PC-3 (cell line): ENCODE results near the gene SPIRE1. TPM values are rescaled to one million over a fixed set of nuclear protein-coding genes. Genes with fewer than 3 reads are reported as not detected.

Experiments used
- ATAC-seq: fragments of 200-7000 bp; cut with Tn5 transposase; 2 replicates; pipeline ENCODE4 v1.9.1; 2020; ENCODE audit warnings: mild to moderate bottlenecking, moderate library complexity
- BruUV-seq: library from RNA; stranded (reverse); fragments of 400-500 nt; replicated peaks from 2 replicates; lab custom pipeline; 2021; lab: Mats Ljungman, UMichigan
- CTCF ChIA-PET: fragments of 300-600 bp; sonication (Branson Sonifier 250); formaldehyde crosslinking; loops from one replicate; lab custom pipeline; 2022; ENCODE audit warnings: antibody characterized with exemption; lab: Charles Lee
- POLR2A ChIA-PET: fragments of 300-600 bp; sonication (Branson Sonifier 250); formaldehyde crosslinking; loops from one replicate; lab custom pipeline; 2022; ENCODE audit warnings: antibody characterized with exemption; ENCODE audit not compliant: unreplicated experiment; lab: Charles Lee
- DNase-seq: peaks from one replicate; pipeline ENCODE4 v3.0.0-alpha.2; 2015
- H2AFZ ChIP-seq: fragments of 300-600 bp; sonication (generic); 2 replicates; pipeline ENCODE4 v1.6.0; 2016; ENCODE audit warnings: antibody characterized with exemption, low read length
- H3F3A ChIP-seq: fragments of 300-600 bp; sonication (generic); one replicate; pipeline ENCODE4 v1.6.0; 2017; ENCODE audit warnings: antibody characterized with exemption, low read length, control low read depth, mild to moderate bottlenecking; ENCODE audit not compliant: unreplicated experiment
- H3K27ac ChIP-seq: fragments of 300-600 bp; sonication (generic); 2 replicates; pipeline ENCODE4 v1.5.1; 2016; ENCODE audit warnings: mild to moderate bottlenecking, low read length
- H3K27me3 ChIP-seq: fragments of 300-600 bp; sonication (generic); 2 replicates; pipeline ENCODE4 v1.6.1; 2016; ENCODE audit warnings: low read length, mixed read lengths
- H3K36me3 ChIP-seq: fragments of 300-600 bp; sonication (generic); 2 replicates; pipeline ENCODE4 v1.6.1; 2016; ENCODE audit warnings: low read depth, mixed run types, low read length, mixed read lengths
- H3K4me1 ChIP-seq: fragments of 300-600 bp; sonication (generic); 2 replicates; pipeline ENCODE4 v1.5.1; 2016; ENCODE audit warnings: low read length; ENCODE audit not compliant: insufficient read depth
- H3K4me2 ChIP-seq: fragments of 300-600 bp; sonication (generic); 2 replicates; pipeline ENCODE4 v1.6.0; 2016; ENCODE audit warnings: low read length
- H3K4me3 ChIP-seq: fragments of 300-600 bp; sonication (generic); 2 replicates; pipeline ENCODE4 v1.5.1; 2016; ENCODE audit warnings: mild to moderate bottlenecking, low read length, mixed read lengths
- H3K79me2 ChIP-seq: fragments of 300-600 bp; sonication (generic); 2 replicates; pipeline ENCODE4 v1.6.1; 2017; ENCODE audit warnings: low read length, mixed read lengths
- H3K9ac ChIP-seq: fragments of 300-600 bp; sonication (generic); 2 replicates; pipeline ENCODE4 v1.6.0; 2016; ENCODE audit warnings: mild to moderate bottlenecking, low read length
- H3K9me2 ChIP-seq: fragments of 300-600 bp; sonication (generic); replicated peaks from 2 replicates; pipeline ENCODE4 v1.6.1; 2016; ENCODE audit warnings: mixed run types, low read length, mixed read lengths
- H3K9me3 ChIP-seq: fragments of 300-600 bp; sonication (generic); 2 replicates; pipeline ENCODE4 v1.6.1; 2016; ENCODE audit warnings: low read length, mixed read lengths
- H4K20me1 ChIP-seq: fragments of 300-600 bp; sonication (generic); 2 replicates; pipeline ENCODE4 v1.6.1; 2016; ENCODE audit warnings: low read length, mixed read lengths
- CTCF ChIP-seq: fragments of 300-600 bp; sonication (generic); conservative IDR thresholded peaks from 2 replicates; pipeline ENCODE4 v1.5.1; 2017; ENCODE audit warnings: antibody characterized with exemption, low read depth, mild to moderate bottlenecking, low read length
- EZH2 ChIP-seq: fragments of 300-600 bp; sonication (generic); IDR thresholded peaks from one replicate; pipeline ENCODE4 v1.6.1; 2017; ENCODE audit warnings: antibody characterized with exemption, mild to moderate bottlenecking, low read length; ENCODE audit not compliant: unreplicated experiment
- EZH2phosphoT487 ChIP-seq: fragments of 300-600 bp; sonication (generic); IDR thresholded peaks from 2 replicates; pipeline ENCODE4 v1.6.1; 2018; ENCODE audit warnings: mild to moderate bottlenecking, antibody characterized with exemption, low read length, borderline replicate concordance
- intact Hi-C: fragments of 100-400 bp; cut with micrococcal nuclease; formaldehyde crosslinking; loops from 2 replicates; pipeline ENCODE4 v1.9.0; 2023
- total RNA-seq: library from RNA; depleted of rRNA; stranded (reverse); fragments of >200 nt; gene quantifications from 2 replicates; pipeline ENCODE4 v1.2.3, GENCODE V29; 2014

Gene SPIRE1
- total RNA-seq, 1 experiment from 2014 or later, result 32.4 TPM

GRCh38 chr18:12399231-12399630, 258.7 kb downstream of the SPIRE1 start:
- intact Hi-C loops, result no loop called here
- CTCF ChIA-PET, result no interaction called here
- Histone ChIP-seq H3K79me2 (no peaks in the 10 kb centered on the region), H3K4me3 (no peak overlapping the region), H3K27me3 (no peaks in the 10 kb centered on the region), H2AFZ (no peak overlapping the region), H3K27ac (no peak overlapping the region), H3K9me3 (no peaks in the 10 kb centered on the region), H3K9me2 (no peaks in the 10 kb centered on the region), H3K36me3 (no peaks in the 10 kb centered on the region), H3K4me1 (peaks cover 37% of the 10 kb centered on the region), H3K4me2 (no peak overlapping the region), H3K9ac (no peak overlapping the region), H3F3A (no peaks in the 10 kb centered on the region), H4K20me1 (no peaks in the 10 kb centered on the region)
- DNase-seq (no peak), ATAC-seq (no peak)
- BruUV-seq, result no TSS peak
- no peak for TF ChIP-seq EZH2
- TF ChIP-seq CTCF, result no peak
- TF ChIP-seq EZH2phosphoT487, result no peak
- POLR2A ChIA-PET, result interaction anchor here (0.7 kb wide), 1 partner anchor 52 kb away, joined by 22 read pairs; no protein-coding TSS in a partner anchor

GRCh38 chr18:12398625-12399024, 259.3 kb downstream of the SPIRE1 start:
- no TSS peak for BruUV-seq
- Histone ChIP-seq H3K4me2 (no peak overlapping the region), H3K4me1 (peaks cover 38% of the 10 kb centered on the region), H3K4me3 (no peak overlapping the region), H3K9me3 (no peaks in the 10 kb centered on the region), H3K27ac (no peak overlapping the region), H3F3A (no peaks in the 10 kb centered on the region), H2AFZ (no peak overlapping the region), H3K9me2 (no peaks in the 10 kb centered on the region), H3K36me3 (no peaks in the 10 kb centered on the region), H4K20me1 (no peaks in the 10 kb centered on the region), H3K27me3 (no peaks in the 10 kb centered on the region), H3K9ac (no peak overlapping the region), H3K79me2 (no peaks in the 10 kb centered on the region)
- ChIA-PET CTCF (no interaction called here), POLR2A (no interaction called here)
- ATAC-seq, result no peak
- no peak for DNase-seq
- no peak for TF ChIP-seq CTCF
- no peak for TF ChIP-seq EZH2phosphoT487
- no peak for TF ChIP-seq EZH2
- intact Hi-C loops, result no loop called here

- Histone ChIP-seq H3K4me2 (no peak overlapping the region), H3K9ac (no peak overlapping the region), H3K79me2 (no peaks in the 10 kb centered on the region), H2AFZ (no peak overlapping the region), H3K4me3 (no peak overlapping the region), H3K4me1 (peaks cover 33% of the 10 kb centered on the region), H3K27ac (no peak overlapping the region), H4K20me1 (no peaks in the 10 kb centered on the region), H3K36me3 (no peaks in the 10 kb centered on the region), H3K9me3 (no peaks in the 10 kb centered on the region), H3K27me3 (no peaks in the 10 kb centered on the region), H3K9me2 (no peaks in the 10 kb centered on the region), H3F3A (no peaks in the 10 kb centered on the region)
- intact Hi-C loops, result no loop called here
- TF ChIP-seq EZH2 (no peak), CTCF (no peak), EZH2phosphoT487 (no peak)
- ChIA-PET POLR2A (no interaction called here), CTCF (interaction anchor here (0.6 kb wide), 1 partner anchor 25 kb away, joined by 3 read pairs; no protein-coding TSS in a partner anchor)
- no TSS peak for BruUV-seq
- ATAC-seq (no peak), DNase-seq (no peak)
Measured at GRCh38 chr18:12397793-12398192, 260.1 kb downstream of the SPIRE1 start.
